IPS-15b (cell line): ENCODE results near the gene ZNF592.
A peak's percentile ranks its signal among the peaks of the same experiment; 100 is the strongest.

Experiments used
- H3K27me3 ChIP-seq: one replicate; pipeline ENCODE4 v1.6.1; 2013; ENCODE audit warnings: low read length; ENCODE audit not compliant: control insufficient read depth, insufficient read depth
- H3K36me3 ChIP-seq: one replicate; pipeline ENCODE4 v1.6.1; 2013; ENCODE audit warnings: low read length; ENCODE audit not compliant: control insufficient read depth, insufficient read depth
- H3K4me1 ChIP-seq: one replicate; pipeline ENCODE4 v1.6.1; 2013; ENCODE audit warnings: mild to moderate bottlenecking, low read length; ENCODE audit not compliant: control insufficient read depth, insufficient read depth
- H3K4me3 ChIP-seq: one replicate; pipeline ENCODE4 v1.5.1; 2013; ENCODE audit warnings: low read depth, low read length
- H3K9ac ChIP-seq: one replicate; pipeline ENCODE4 v1.6.1; 2013; ENCODE audit warnings: low read depth, mild to moderate bottlenecking, low read length
- H3K9me3 ChIP-seq: one replicate; pipeline ENCODE4 v1.6.1; 2013; ENCODE audit warnings: mild to moderate bottlenecking, low read length; ENCODE audit not compliant: control insufficient read depth, insufficient read depth

The ZNF592 gene

GRCh38 chr15:84813931-84814330 lies 65.5 kb downstream of the ZNF592 start:
- no peaks in the 10 kb centered on the region for H3K9me3 ChIP-seq
- peaks cover 3% of the 10 kb centered on the region for H3K27me3 ChIP-seq
- H3K4me3 ChIP-seq = no peak overlapping the region

GRCh38 chr15:84814916-84815315 lies 66.5 kb downstream of the ZNF592 start:
- peaks cover 3% of the 10 kb centered on the region for H3K27me3 ChIP-seq
- no peaks in the 10 kb centered on the region for H3K36me3 ChIP-seq
- H3K9me3 ChIP-seq = no peaks in the 10 kb centered on the region
- H3K4me3 ChIP-seq = no peak overlapping the region
- no peak overlapping the region for H3K9ac ChIP-seq
- peaks cover 2% of the 10 kb centered on the region for H3K4me1 ChIP-seq

More at GRCh38 chr15:84813931-84814330, 65.5 kb downstream of the ZNF592 start:
- Histone ChIP-seq H3K36me3 (no peaks in the 10 kb centered on the region), H3K4me1 (peaks cover 2% of the 10 kb centered on the region), H3K9ac (no peak overlapping the region)

GRCh38 chr15:84816694-84817465 lies 68.5 kb downstream of the ZNF592 start, which contains the start of gene ALPK3:
TSS of gene ALPK3 (plus strand) at chr15:84817356. CDS start at chr15:84817453, 97 bp downstream.
- peaks cover 2% of the 10 kb centered on the region for H3K4me1 ChIP-seq
- H3K9ac ChIP-seq = peak within 1 kb of the TSS; percentile 50
- no peaks in the 10 kb centered on the region for H3K36me3 ChIP-seq
- peaks cover 3% of the 10 kb centered on the region for H3K27me3 ChIP-seq
- H3K9me3 ChIP-seq = no peaks in the 10 kb centered on the region
- H3K4me3 ChIP-seq = peak within 1 kb of the TSS; percentile 47

GRCh38 chr15:84817466-84818081 lies 69.2 kb downstream of the ZNF592 start:
- H3K9ac ChIP-seq = peak overlapping the region; percentile 50
- H3K4me1 ChIP-seq = peaks cover 2% of the 10 kb centered on the region
- peak overlapping the region; percentile 47 for H3K4me3 ChIP-seq
- H3K36me3 ChIP-seq = no peaks in the 10 kb centered on the region
- H3K9me3 ChIP-seq = no peaks in the 10 kb centered on the region
- H3K27me3 ChIP-seq = peaks cover 3% of the 10 kb centered on the region

- H3K4me3 ChIP-seq = peak overlapping the region; percentile 47
- H3K9me3 ChIP-seq = no peaks in the 10 kb centered on the region
- H3K9ac ChIP-seq = no peak overlapping the region
- peaks cover 3% of the 10 kb centered on the region for H3K27me3 ChIP-seq
- no peaks in the 10 kb centered on the region for H3K36me3 ChIP-seq
- H3K4me1 ChIP-seq = peaks cover 2% of the 10 kb centered on the region
These were observed 70.1 kb downstream of the ZNF592 start for GRCh38 chr15:84818261-84819131.

- Histone ChIP-seq H3K9me3 (no peaks in the 10 kb centered on the region), H3K4me1 (peaks cover 2% of the 10 kb centered on the region), H3K36me3 (no peaks in the 10 kb centered on the region), H3K9ac (peak overlapping the region; percentile 32), H3K27me3 (peaks cover 3% of the 10 kb centered on the region), H3K4me3 (no peak overlapping the region)
These were observed 70.9 kb downstream of the ZNF592 start for GRCh38 chr15:84819291-84819768.

GRCh38 chr15:84819791-84820190 lies 71.4 kb downstream of the ZNF592 start:
- H3K9ac ChIP-seq = no peak overlapping the region
- peaks cover 2% of the 10 kb centered on the region for H3K4me1 ChIP-seq
- H3K27me3 ChIP-seq = peaks cover 3% of the 10 kb centered on the region
- no peak overlapping the region for H3K4me3 ChIP-seq
- no peaks in the 10 kb centered on the region for H3K9me3 ChIP-seq
- H3K36me3 ChIP-seq = no peaks in the 10 kb centered on the region

- H3K4me1 ChIP-seq = peaks cover 5% of the 10 kb centered on the region
- no peak overlapping the region for H3K9ac ChIP-seq
- H3K36me3 ChIP-seq = no peaks in the 10 kb centered on the region
- H3K9me3 ChIP-seq = no peaks in the 10 kb centered on the region
- H3K4me3 ChIP-seq = no peak overlapping the region
- no peaks in the 10 kb centered on the region for H3K27me3 ChIP-seq
These were observed 73.2 kb downstream of the ZNF592 start for GRCh38 chr15:84821501-84822021.

- H3K9ac ChIP-seq = no peak overlapping the region
- peaks cover 4% of the 10 kb centered on the region for H3K4me1 ChIP-seq
- H3K27me3 ChIP-seq = no peaks in the 10 kb centered on the region
- H3K36me3 ChIP-seq = no peaks in the 10 kb centered on the region
- H3K9me3 ChIP-seq = no peaks in the 10 kb centered on the region
- H3K4me3 ChIP-seq = no peak overlapping the region
These were observed 74.4 kb downstream of the ZNF592 start for GRCh38 chr15:84822653-84823281.

GRCh38 chr15:84823282-84823878 lies 75.0 kb downstream of the ZNF592 start:
- H3K9me3 ChIP-seq = no peaks in the 10 kb centered on the region
- no peak overlapping the region for H3K4me3 ChIP-seq
- H3K9ac ChIP-seq = no peak overlapping the region
- H3K4me1 ChIP-seq = peaks cover 6% of the 10 kb centered on the region
- H3K36me3 ChIP-seq = no peaks in the 10 kb centered on the region
- no peaks in the 10 kb centered on the region for H3K27me3 ChIP-seq
